Loucy (cell line): ENCODE data around the gene VWA5A.

Experiments
- H2AFZ ChIP-seq: fragments of 200-600 bp; sonication (generic); 2 replicates; pipeline ENCODE4 v1.6.0; 2016; ENCODE audit warnings: antibody characterized with exemption, mild to moderate bottlenecking, low read length, moderate library complexity
- H3F3A ChIP-seq: fragments of 200-600 bp; 2 replicates; pipeline ENCODE4 v1.6.0; 2016; ENCODE audit warnings: antibody characterized with exemption, low read depth, mild to moderate bottlenecking
- H3K27me3 ChIP-seq: fragments of 200-600 bp; sonication (generic); 2 replicates; pipeline ENCODE4 v1.6.1; 2014; ENCODE audit warnings: low read length, mild to moderate bottlenecking; ENCODE audit not compliant: insufficient read depth, poor library complexity, severe bottlenecking
- H3K36me3 ChIP-seq: fragments of 200-600 bp; sonication (generic); 2 replicates; pipeline ENCODE4 v1.6.1; 2016; ENCODE audit warnings: low read length; ENCODE audit not compliant: insufficient read depth
- H3K4me1 ChIP-seq: fragments of 200-600 bp; sonication (generic); 2 replicates; pipeline ENCODE4 v1.5.1; 2014; ENCODE audit warnings: low read length, mild to moderate bottlenecking; ENCODE audit not compliant: insufficient read depth, poor library complexity, severe bottlenecking
- H3K4me2 ChIP-seq: fragments of 200-600 bp; sonication (generic); 2 replicates; pipeline ENCODE4 v1.6.0; 2014; ENCODE audit warnings: antibody characterized with exemption, low read length, low read depth, mild to moderate bottlenecking; ENCODE audit not compliant: poor library complexity, severe bottlenecking
- H3K4me3 ChIP-seq: fragments of 200-600 bp; sonication (generic); 2 replicates; pipeline ENCODE4 v1.5.1; 2014; ENCODE audit warnings: low read length, mild to moderate bottlenecking, mixed read lengths; ENCODE audit not compliant: poor library complexity, severe bottlenecking
- H3K79me2 ChIP-seq: fragments of 200-600 bp; sonication (generic); 2 replicates; pipeline ENCODE4 v1.6.1; 2014; ENCODE audit warnings: low read length; ENCODE audit not compliant: insufficient read depth
- H3K9ac ChIP-seq: fragments of 200-600 bp; sonication (generic); 2 replicates; pipeline ENCODE4 v1.6.0; 2014; ENCODE audit warnings: mild to moderate bottlenecking, low read depth, low read length, moderate library complexity; ENCODE audit not compliant: poor library complexity, severe bottlenecking
- H3K9me2 ChIP-seq: fragments of 200-600 bp; sonication (generic); replicated peaks from 2 replicates; pipeline ENCODE4 v1.6.1; 2016; ENCODE audit warnings: low read depth, low read length, mixed read lengths
- H3K9me3 ChIP-seq: fragments of 200-600 bp; sonication (generic); 2 replicates; pipeline ENCODE4 v1.6.1; 2014; ENCODE audit warnings: mild to moderate bottlenecking, antibody characterized with exemption, low read length, low read depth; ENCODE audit not compliant: insufficient read depth
- H4K20me1 ChIP-seq: fragments of 200-600 bp; sonication (generic); 2 replicates; pipeline ENCODE4 v1.6.0; 2014; ENCODE audit warnings: antibody characterized with exemption, low read length, mild to moderate bottlenecking; ENCODE audit not compliant: insufficient read depth, poor library complexity, severe bottlenecking
- EZH2phosphoT487 ChIP-seq: fragments of 200-600 bp; IDR thresholded peaks from 2 replicates; pipeline ENCODE4 v1.6.1; 2018; ENCODE audit warnings: antibody characterized with exemption, mild to moderate bottlenecking, moderate library complexity, borderline replicate concordance
- TF ChIP-seq, protein P1 (sequence below): fragments of 200-600 bp; sonication (generic); conservative IDR thresholded peaks from 2 replicates; pipeline ENCODE4 v1.5.1; 2014; ENCODE audit warnings: mild to moderate bottlenecking, antibody characterized with exemption, low read length

The VWA5A gene

GRCh38 chr11:124090996-124091395 lies 24.3 kb upstream of the VWA5A start:
- H3K4me2 ChIP-seq = no peak overlapping the region
- H3K9ac ChIP-seq = no peak overlapping the region
- no peaks in the 10 kb centered on the region for H3K79me2 ChIP-seq
- H4K20me1 ChIP-seq = no peaks in the 10 kb centered on the region
- H3K9me3 ChIP-seq = no peaks in the 10 kb centered on the region
- no peak overlapping the region for H3K4me3 ChIP-seq
- H3K36me3 ChIP-seq = no peaks in the 10 kb centered on the region
- TF ChIP-seq EZH2phosphoT487 = no peak
- TF ChIP-seq, protein P1, sequence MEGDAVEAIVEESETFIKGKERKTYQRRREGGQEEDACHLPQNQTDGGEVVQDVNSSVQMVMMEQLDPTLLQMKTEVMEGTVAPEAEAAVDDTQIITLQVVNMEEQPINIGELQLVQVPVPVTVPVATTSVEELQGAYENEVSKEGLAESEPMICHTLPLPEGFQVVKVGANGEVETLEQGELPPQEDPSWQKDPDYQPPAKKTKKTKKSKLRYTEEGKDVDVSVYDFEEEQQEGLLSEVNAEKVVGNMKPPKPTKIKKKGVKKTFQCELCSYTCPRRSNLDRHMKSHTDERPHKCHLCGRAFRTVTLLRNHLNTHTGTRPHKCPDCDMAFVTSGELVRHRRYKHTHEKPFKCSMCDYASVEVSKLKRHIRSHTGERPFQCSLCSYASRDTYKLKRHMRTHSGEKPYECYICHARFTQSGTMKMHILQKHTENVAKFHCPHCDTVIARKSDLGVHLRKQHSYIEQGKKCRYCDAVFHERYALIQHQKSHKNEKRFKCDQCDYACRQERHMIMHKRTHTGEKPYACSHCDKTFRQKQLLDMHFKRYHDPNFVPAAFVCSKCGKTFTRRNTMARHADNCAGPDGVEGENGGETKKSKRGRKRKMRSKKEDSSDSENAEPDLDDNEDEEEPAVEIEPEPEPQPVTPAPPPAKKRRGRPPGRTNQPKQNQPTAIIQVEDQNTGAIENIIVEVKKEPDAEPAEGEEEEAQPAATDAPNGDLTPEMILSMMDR = no peak
- H2AFZ ChIP-seq = no peak overlapping the region
- H3F3A ChIP-seq = no peaks in the 10 kb centered on the region
- no peaks in the 10 kb centered on the region for H3K4me1 ChIP-seq
- H3K27me3 ChIP-seq = no peaks in the 10 kb centered on the region
- H3K9me2 ChIP-seq = no peaks in the 10 kb centered on the region

GRCh38 chr11:124093330-124093729 lies 21.9 kb upstream of the VWA5A start:
- Histone ChIP-seq H3K9me2 (no peaks in the 10 kb centered on the region), H4K20me1 (no peaks in the 10 kb centered on the region), H3K4me2 (no peak overlapping the region), H3K9me3 (no peaks in the 10 kb centered on the region), H3K27me3 (no peaks in the 10 kb centered on the region), H3K4me3 (no peak overlapping the region), H3K79me2 (no peaks in the 10 kb centered on the region), H3K36me3 (no peaks in the 10 kb centered on the region), H3F3A (no peaks in the 10 kb centered on the region), H3K4me1 (no peaks in the 10 kb centered on the region), H2AFZ (no peak overlapping the region), H3K9ac (no peak overlapping the region)
- TF ChIP-seq, protein P1 = no peak
- no peak for TF ChIP-seq EZH2phosphoT487

GRCh38 chr11:124094731-124095130 lies 20.5 kb upstream of the VWA5A start:
- Histone ChIP-seq H3F3A (no peaks in the 10 kb centered on the region), H3K36me3 (no peaks in the 10 kb centered on the region), H3K9me2 (no peaks in the 10 kb centered on the region), H3K4me2 (no peak overlapping the region), H4K20me1 (no peaks in the 10 kb centered on the region), H2AFZ (no peak overlapping the region), H3K4me1 (no peaks in the 10 kb centered on the region), H3K27me3 (no peaks in the 10 kb centered on the region), H3K9me3 (no peaks in the 10 kb centered on the region), H3K9ac (no peak overlapping the region), H3K79me2 (no peaks in the 10 kb centered on the region), H3K4me3 (no peak overlapping the region)
- no peak for TF ChIP-seq EZH2phosphoT487
- TF ChIP-seq, protein P1 = no peak
